Non-pigmented ciliary epithelial cell (primary cell): ENCODE results near the gene LNPEP.
"Not testable (repeated sequence)": the region's sequence is repeated elsewhere in the genome, so short reads cannot be mapped to it uniquely, and the experiment has no call there.

ENCODE experiments used
- DNase-seq: peaks from one replicate; pipeline ENCODE4 v3.0.0-alpha.2; 2010; ENCODE audit warnings: low read depth

The LNPEP gene

DNA sequence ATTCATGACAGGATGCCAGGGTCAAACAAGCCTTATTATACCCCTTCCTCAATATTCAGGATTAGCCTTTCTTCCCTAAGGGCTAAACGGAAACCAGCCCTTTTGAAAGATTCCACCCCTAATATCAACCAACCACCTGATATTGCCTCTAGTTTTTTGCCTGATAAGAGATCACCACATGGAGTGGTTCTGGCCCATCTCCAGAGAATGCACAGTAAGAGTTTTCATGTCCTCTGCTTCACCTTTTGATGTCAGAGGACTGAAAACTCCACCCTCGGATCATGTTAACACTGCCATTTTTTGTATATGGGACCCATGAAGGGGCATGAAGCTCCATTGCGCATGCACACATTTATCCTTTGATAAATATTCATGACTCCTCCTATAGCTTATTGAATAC, 5.8 kb upstream of the LNPEP start:
- DNase-seq: no peak

DNA sequence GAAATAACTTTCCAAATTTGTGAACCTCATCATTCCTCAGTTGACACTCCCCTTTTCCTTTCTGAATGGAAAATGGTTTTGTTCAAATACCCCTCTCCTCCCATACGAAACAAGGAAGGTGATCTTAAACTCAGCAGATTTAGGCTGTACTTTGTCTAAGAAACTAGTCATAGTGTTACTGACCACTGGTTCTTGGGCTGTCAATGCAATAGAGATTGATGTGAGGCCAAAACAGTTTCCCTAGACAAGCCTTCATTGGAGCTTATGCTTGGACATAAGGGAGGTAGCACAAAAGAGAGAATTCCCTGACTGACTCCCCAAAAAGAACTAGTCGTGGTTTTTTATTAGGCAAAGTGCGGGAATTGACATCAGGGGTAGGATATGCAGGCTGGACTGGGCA, 5.3 kb upstream of the LNPEP start:
- no peak for DNase-seq

DNA sequence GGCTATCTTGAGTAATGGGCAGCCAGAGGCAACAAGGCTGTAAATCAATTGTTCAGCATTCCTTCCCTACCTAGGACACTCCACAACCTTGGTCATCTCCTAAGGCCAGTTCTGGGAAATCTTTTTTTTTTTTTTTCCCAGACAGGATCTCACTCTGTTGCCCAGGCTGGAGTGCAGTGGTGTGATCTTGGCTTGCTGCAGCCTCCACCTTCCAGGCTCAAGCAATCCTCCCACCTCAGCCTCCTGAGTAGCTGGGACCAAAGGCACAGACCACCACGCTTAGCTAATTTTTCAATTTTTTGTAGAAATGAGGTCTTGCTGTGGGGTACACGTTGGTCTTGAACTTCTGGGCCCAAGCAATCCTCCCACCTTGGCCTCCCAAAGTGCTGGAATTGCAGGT, 4.8 kb upstream of the LNPEP start:
- not testable (repeated sequence) for DNase-seq

DNA sequence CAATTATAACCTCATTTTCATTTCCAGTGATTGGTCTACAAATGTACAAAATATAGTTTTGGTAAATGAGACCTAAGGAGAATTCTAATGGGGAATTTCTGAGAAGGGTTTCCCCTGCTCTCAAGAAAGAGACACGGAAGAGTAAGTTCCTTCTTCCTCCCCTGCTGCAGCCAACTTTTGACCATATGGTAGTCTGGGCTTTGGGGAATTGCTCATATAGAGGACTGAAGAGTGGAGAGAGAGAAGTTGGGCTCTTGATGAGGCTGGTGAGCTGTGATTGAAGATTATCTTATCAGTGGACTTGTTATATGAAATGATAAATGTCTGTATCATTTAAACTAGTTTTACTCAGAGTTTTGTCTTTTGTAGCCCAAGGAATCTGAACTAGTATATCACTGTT, 4.3 kb upstream of the LNPEP start:
- DNase-seq: no peak

DNA sequence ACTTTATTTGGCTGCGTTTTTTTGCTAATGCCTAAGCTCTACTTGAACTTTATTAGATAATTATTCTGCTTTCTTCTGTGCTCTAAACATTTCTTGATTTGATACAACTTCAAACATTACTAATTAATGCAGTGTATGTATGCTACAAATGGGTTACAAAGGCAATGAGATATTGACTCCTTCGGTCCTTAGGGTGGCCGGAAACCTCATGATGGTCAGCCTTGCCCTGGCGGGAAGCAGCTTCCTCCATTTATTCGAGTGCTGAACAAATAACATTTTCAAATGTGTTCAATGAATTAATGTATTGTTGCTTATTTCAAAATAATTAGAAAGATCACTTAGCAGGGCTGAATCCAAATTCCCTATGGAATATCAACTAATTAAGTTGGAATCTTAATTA, 3.9 kb upstream of the LNPEP start:
- DNase-seq: no peak

DNA sequence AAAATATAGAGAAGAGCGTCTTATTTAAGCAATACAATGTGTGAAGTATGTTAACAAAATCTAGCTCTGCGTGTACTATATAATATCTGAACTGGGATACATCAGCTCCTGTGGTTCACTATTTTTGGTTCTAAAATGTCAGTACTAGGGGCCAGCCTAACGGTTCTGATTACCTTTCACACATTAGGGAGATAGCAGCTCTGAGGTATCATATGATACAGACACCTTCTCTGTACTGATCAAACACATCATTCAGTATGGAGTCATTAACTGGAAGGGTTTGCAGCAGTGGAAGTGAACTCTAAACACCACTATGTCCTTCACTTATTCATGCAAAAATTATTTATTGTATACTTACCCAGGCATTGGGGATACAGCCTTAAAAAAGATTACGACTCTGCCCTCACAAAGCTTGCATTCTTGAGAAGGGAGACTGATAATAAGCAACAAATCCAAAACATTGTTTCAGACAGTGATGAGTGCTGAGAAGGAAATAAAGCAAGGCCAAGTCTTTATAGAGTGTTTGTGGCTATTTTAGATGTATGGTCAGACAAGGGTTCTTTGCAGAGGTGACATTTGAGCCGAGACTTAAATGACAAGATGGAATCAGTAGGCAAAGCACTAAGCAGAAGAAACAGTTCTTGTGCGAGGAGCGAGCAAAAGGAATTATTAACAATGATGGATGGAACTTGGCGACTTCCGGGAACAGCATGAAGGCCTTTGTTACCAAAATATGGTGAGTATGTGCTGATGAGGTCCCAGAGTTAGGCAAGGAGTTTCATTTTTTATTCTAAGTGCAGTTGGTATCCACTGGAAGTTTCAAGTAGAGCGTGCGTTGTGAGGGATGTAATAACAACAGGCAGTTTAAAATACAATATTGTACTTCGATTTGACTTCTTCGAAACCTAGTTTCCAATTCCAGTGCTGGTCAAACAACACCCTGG, 1.8 kb upstream of the LNPEP start:
- no peak for DNase-seq

DNA sequence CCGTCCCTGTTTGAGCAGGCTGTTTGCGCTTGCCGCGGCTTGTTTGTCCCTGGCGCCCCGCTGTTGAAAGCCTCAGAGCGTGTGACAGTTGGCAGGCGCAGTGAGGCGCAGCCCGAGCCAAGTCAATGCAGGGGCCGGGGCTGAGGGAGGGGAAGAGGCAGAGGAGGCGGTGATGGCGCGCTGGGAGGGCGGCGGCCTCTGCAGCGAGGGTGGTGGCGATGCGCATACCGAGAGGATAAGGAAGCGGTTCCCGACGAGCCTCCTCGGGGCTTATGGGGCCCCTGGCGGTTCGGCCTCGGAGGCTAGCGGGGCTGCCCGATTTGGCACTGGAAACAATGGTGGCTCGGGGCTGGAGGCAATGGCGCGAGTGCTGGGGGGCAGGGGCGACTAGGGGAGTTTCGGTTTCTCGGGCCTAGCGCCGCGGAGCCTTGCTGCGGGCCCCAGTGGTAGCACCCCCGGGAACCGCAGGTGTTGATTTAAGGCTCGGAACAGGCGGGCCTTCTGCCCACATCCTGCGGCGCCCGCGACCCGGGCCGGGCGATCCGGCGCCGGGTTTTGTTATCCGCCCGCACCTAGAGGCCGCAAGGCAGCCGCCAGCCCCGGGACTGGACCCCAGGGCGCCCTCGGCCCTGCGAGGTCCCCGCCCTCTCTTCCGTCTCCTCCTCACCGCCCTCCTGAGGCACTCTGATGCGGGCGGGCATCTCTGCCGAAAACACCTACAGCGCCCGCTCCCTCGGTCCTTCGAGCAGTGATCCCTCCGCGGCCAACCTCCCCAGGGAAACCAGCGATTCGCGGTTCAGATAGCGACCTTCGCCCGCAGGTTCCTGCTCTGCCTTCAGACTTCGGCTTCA, 947 bp upstream of the LNPEP start:
- DNase-seq: peak; percentile 60

DNA sequence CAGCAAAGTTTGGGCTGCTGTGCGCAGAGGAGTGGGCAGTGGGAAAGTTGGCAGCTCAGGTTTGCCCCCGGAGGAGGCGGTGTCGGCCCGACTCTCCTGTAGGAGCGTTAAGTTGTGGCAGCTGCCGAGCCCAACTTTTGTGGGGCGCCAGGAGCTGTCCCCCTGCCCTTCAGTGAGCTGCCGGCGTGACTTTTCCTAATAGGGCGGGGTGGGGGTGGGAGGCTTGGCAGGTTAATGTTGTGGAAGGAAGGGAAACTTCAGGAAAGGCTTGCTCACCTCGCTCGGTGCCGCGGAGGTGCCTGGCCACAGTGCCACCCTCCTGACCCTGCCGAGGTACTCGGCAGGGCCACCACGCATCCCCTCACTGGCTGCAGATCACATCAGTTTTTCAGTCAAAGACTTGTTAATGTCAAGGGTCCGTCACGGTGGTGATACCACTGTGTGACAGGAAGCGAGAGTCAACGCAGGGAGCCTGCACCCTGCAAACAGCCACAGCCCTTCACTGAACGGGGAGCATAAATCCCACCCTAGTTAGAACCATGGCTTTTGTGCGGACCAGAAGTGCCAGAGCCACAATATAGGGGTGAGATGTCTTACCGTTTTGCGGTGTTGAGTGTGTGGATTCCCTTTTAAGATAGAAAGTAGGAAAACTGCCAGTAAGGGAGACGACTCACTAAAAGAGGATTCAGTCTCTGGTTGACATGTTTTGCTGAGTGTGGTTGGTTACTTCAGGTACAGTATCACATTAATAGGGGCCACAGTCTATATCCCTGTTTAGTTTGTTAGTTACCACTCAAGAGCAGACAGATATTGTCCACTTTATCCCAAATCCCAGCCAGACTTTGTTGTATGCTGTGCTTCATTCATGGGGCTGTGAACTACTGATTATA, 796 bp downstream of the LNPEP start:
- no peak for DNase-seq

DNA sequence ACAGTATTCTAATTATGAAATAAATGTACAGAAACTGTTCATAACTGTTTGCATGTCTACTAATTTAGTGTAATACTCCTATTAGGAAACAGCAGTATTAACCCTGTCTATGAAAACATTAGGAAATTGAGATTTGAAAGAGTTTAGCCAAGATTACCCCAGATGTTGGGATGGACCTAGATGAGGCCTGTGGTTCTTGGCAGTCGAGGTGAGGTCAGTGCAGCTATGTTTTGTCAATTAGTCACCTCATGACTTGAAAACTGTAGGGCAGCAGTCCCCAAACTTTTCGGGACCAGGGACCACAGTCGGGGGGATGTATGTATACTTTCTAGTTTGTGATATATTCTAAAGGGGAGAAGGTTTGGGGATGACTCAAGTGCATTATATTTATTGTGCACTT, 4.7 kb downstream of the LNPEP start:
- no peak for DNase-seq

DNA sequence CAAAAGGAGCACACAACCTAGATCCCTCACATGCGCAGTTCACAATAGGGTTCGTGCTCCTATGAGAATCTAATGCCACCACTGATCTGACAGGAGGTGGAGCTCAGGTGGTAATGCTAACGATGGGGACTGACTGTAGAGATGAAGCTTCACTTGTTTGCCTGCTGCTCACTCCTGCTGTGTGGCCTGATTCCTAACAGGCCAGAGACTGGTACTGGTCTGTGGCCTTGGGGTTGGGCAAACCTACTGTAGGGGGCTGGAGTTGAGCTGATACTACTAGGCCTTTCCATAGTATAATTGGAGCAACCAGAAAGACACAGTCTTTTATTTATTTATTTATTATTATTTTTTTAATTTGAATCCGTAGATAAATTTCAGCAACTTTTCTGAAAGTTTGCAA, 5.3 kb downstream of the LNPEP start:
- DNase-seq: no peak

DNA sequence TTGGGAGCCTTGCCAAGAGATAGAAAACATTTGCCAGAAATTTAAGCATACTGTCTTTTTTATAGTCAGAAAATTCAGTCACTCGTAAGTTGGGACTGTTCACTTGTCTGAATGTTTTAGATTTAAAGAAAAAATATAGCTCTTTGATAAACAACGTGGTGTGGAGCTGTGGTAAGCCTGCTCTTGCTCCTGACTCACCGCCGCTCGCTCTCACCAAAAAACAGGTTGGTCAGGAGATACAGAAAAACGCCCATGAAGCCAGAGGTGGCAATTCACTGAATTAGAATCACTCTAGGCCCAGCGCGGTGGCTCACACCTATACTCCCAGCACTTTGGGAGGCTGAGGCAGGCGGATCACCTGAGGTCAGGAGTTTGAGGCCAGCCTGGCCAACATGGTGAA, 6.2 kb downstream of the LNPEP start:
- DNase-seq: no peak

DNA sequence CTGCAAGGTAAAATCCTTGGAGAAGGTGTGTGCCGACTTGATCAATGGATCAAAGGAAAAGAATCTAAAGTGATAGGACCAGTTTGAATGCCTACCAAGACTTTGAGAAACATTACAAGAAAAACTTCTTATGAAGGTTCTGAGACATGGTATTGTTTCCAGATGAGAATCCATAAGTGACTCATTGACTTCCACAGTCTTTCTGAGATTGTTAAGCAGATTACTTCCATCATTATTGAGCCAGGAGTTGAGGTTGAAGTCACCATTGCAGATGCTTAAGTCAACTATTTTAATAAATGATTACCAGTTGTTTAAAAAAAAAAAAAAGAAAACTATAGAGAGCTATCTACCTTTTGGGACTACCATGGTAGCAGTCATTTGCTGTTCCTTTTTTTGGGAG, 7.0 kb downstream of the LNPEP start:
- no peak for DNase-seq

DNA sequence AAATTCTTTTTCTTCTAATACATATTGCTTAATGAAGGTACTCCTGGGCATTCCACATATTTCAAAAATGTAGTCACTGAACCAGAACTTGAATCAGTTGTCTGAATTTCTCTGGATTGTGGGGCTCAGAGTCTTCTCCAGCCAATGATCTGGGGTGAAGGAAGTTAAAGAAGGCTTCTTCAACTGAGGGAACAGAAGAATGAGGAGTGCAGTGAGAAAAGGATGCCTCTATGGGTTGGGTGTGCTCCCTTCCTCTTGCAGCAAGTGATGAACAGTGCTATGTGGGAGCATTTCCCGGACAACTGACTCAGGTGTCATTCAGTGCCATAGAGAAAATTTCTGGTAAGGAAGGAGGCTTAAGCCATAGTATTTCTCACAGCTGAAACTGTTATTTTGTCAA, 7.9 kb downstream of the LNPEP start:
- no peak for DNase-seq

DNA sequence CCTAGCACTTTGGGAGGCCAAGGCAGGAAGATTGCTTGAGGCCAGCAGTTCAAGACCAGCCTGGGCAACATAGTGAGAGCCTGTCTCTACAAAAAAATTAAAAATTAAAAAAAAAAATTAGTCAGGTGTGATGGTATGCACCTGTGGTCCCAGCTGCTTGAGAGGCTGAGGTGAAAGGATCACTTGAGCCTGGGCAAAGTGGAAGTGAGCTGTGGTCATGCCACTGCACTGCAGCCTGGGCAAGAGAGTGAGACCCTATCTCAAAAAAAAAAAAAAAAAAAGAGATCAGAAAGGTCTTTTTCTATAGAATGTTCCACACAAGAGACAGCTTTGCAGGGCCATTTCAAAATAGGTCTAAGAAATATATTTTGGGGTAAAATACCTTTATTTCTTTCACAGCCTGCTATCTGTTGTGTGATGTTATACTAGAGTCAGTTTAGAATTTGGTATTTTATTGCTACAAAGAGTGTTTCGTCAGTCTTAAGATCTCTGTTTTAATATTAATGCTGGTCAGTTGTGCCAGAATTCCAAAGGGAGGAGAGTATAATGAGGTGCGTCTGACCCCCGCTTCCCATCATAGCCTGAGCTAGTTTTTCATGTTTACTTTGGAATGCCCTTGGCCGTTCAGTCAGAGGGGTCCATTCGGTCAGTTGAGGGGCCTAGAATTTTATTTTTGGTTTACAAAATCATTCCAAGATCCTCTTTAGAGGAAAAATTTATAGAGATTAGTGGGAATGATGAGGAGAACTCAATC, 9.4 kb downstream of the LNPEP start:
- DNase-seq: no peak

DNA sequence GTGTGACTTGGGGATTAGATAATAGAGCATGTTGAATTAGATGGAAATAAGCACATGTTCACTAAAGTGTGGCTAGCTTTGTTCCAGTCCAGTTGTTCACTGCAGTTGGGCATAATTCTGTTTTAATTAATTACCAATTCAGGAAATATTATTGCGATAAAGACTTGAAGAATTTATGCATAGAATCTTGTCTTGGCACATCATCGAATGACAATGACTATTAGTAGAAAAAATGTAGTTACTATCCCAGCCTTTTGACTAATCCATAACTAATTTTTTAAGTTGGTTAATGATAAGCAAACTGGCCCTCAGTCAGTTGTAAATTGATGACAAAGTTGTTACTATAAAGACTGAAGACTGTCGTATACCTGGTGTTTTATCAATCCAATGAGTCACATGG, 10.5 kb downstream of the LNPEP start:
- no peak for DNase-seq

DNA sequence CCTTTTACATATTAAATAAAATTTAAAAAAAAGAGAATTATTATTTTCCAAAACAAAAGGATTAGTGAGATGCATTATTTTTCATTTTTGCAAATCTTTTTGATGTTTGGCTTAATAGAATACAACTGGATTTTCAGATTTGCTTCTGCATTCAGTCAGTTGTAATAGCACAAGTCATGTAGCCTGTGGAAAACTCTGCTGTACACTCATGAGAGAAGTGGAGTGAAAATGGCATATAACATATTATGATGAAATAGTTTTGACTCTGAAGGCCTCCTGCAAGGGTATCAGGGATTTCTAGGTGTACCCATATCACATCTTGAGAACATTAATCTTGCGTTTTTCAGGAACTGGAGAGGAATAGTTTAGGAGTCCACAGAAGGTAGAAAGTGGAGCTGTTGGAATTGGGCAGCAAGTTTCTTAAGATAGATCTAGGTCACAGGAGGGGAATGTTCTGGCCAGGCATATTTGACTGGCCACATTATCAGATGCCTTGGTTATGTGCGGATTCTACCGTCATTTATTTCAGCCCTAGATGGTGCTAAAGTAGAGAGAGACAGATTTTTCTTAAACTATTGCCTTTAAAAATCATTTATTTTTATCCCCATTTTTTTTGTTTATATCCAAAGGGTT, 16.4 kb downstream of the LNPEP start:
- no peak for DNase-seq

DNA sequence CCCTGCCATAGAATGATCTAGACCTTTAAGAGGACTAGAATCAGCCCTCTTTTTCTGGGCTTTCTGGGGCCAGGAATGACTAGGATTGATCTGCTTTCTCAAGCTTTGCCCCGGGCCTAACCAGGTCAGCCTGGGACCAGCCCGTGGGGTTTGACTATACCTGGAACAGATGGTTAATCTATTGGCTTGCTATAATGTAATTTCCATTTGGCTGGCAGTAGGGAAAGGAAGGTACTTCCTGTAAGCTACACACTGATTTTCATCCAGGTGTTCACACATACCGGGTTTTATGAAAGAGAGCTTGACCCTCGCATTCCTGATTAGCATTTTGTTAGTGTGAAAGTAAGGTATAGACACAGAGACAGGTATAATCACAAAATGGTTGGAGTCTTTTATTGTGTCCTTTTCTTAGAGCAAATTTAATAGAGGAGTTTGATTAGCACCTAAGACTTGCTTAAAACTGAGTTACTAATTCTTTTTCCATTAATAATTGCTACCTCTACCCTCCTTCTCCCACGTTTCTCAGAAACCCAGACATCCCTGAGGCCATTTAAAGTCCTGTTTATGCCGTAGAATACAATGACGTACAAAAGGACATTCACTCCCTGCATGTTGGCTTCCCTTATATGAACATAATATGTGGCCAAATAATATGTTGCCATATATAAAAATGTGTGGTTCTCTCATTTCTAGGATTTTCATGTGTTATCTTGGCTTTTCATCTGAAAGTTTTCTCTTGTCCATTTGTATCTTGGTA, 17.3 kb downstream of the LNPEP start:
- DNase-seq: no peak

DNA sequence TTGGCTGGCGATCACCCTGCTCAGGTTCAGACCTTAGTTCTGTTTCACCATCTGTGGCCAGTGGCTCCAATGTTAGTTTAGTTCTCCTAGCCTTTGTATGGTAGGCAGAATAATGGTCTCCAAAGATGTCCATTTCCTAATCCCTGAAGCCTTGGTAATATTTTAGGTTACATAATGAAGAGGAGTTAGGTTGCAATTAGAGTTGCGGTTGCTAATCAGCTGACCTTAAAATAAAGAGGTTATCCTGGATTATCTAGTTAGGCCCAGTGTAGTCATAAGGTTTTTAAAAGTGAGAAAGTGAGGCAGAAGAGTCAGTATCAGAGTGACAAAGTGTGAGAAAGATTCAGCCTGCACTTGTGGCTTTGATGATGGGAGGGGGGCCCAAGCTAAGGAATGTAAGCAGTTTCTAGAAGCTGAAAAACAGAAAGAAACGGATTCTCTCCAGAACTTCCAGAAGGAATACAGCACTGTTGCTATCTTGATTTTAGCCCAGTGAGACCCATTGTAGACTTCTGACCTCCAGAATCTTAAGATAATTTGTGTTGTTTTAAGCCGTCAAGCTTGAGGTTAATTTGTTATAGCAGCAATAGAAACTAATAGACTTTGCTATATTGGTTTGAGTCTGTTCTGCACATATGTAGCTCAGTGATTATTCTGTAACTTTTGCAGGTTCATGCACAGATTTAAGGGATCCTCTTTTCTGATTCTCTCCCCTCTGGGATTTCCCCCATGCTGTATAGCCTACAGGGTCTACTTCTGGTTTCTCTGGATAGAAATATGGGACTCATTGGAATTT, 21.6 kb downstream of the LNPEP start:
- no peak for DNase-seq

DNA sequence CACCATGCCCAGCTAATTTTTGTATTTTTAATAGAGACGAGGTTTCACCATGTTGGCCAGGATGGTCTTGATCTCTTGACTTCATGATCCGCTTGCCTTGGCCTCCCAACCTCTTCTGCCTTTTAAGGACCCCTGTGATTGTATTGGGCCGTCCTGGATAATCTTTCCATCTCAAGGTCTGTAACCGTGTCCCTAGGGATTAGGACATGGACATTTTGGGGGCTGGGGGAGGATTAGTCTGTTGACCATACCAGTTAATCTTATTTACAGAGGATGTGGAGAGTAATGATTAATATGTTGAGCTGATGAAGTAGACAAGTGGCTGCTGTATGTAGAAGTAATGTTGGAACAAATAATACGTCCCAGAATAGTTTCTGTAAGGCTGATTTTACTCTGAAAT, 23.1 kb downstream of the LNPEP start:
- no peak for DNase-seq
